DND-41 (cell line): ENCODE measurements around the gene FOXA2.

Experiments used
- CTCF ChIP-seq: IDR thresholded peaks from 2 replicates; pipeline ENCODE4 v1.5.1; 2012; ENCODE audit warnings: borderline replicate concordance, low read length, moderate library complexity, mild to moderate bottlenecking; ENCODE audit not compliant: poor library complexity, severe bottlenecking; ENCODE audit errors: extremely low read depth
- EZH2 ChIP-seq: IDR thresholded peaks from 3 replicates; pipeline ENCODE4 v1.6.1; 2012; ENCODE audit warnings: borderline replicate concordance, low read depth, mild to moderate bottlenecking, moderate library complexity, low read length, inconsistent platforms; ENCODE audit not compliant: severe bottlenecking

- TF ChIP-seq CTCF = no peak
- no peak for TF ChIP-seq EZH2
Observed at GRCh38 chr20:22619806-22620205, 35.4 kb upstream of the FOXA2 start.
